Small intestine (tissue), 7 donors: Measurements from ENCODE around the gene ITPR1. TPM values are rescaled to one million over a fixed set of nuclear protein-coding genes. Genes with fewer than 3 reads are reported as not detected.

Experiments
- DNase-seq, 2 donors: peaks; one replicate each; pipeline versions ENCODE4 v3.0.0 to v3.0.0-alpha.2; 2013
- FAIRE-seq: peaks from 2 replicates; lab custom pipeline; 2012; peaks lifted over from hg19 to GRCh38; lab: Jason Lieb, UNC
- H3K27ac ChIP-seq, 3 donors: one replicate each; pipeline ENCODE4 v1.5.1; 2013; ENCODE audit warnings: low read length in 2 of 3, mild to moderate bottlenecking in 2 of 3, control low read depth in 1 of 3, inconsistent platforms in 1 of 3, low read depth in 1 of 3, moderate library complexity in 1 of 3
- H3K27me3 ChIP-seq, 3 donors: one replicate each; pipeline ENCODE4 v1.6.1; 2013; ENCODE audit warnings: low read length in 3 of 3, inconsistent platforms in 1 of 3; ENCODE audit not compliant: control insufficient read depth in 3 of 3, insufficient read depth in 3 of 3
- H3K36me3 ChIP-seq, 3 donors: one replicate each; pipeline ENCODE4 v1.6.1; 2013; ENCODE audit warnings: low read length in 3 of 3, inconsistent platforms in 1 of 3, low read depth in 1 of 3, mild to moderate bottlenecking in 1 of 3, moderate library complexity in 1 of 3; ENCODE audit not compliant: control insufficient read depth in 3 of 3, insufficient read depth in 2 of 3
- H3K4me1 ChIP-seq, 3 donors: one replicate each; pipeline ENCODE4 v1.6.1; 2013; ENCODE audit warnings: low read length in 2 of 3, inconsistent platforms in 1 of 3, low read depth in 1 of 3, mild to moderate bottlenecking in 1 of 3, moderate library complexity in 1 of 3; ENCODE audit not compliant: control insufficient read depth in 3 of 3, insufficient read depth in 2 of 3
- H3K4me3 ChIP-seq, 3 donors: one replicate each; pipeline ENCODE4 v1.5.1; 2013; ENCODE audit warnings: low read length in 3 of 3, control low read depth in 1 of 3, inconsistent platforms in 1 of 3, low read depth in 1 of 3, mild to moderate bottlenecking in 1 of 3, moderate library complexity in 1 of 3
- H3K9me3 ChIP-seq, 2 donors: one replicate each; pipeline ENCODE4 v1.6.1; 2013; ENCODE audit warnings: low read depth in 1 of 2, low read length in 1 of 2; ENCODE audit not compliant: control insufficient read depth in 2 of 2, insufficient read depth in 1 of 2
- WGBS, 3 donors: extraction: QIAGEN DNeasy Blood & Tissue Kit; methylation state at CpG; one replicate each; pipeline ENCODE4 v1.1.7; 2013; 5-methylcytosine and 5-hydroxymethylcytosine counted together
- polyA plus RNA-seq, 4 donors: library from polyadenylated mRNA; stranded (reverse) in 3 of 4; unstranded in 1 of 4; fragments of 200-250 nt in 3 of 4; fragments of 120-200 nt in 1 of 4; gene quantifications; one replicate each; pipeline versions ENCODE4 v1.2.1 to v1.2.3, GENCODE V29; 2013
- donor health status: healthy with polysubstance abuse.
- donor health status: control.
- donor health status: control.
- donor health status: Bipolar disorder and iron deficiency.
- donor health status: healthy.

Gene ITPR1
- polyA plus RNA-seq, 4 donors: 0.89 to 13.8 (median 5.1) TPM

- Histone ChIP-seq H3K36me3 (peaks cover 0 to 6% (median 5%) of the 10 kb centered on the region in 3 donors), H3K9me3 (peaks cover 0 to 10% of the 10 kb centered on the region in 2 donors)
- 88 to 93% (median 90%) methylated on average over 14 of the region's 14 CpGs for WGBS, 3 donors
These were observed 306.4 kb downstream of the ITPR1 start for GRCh38 chr3:4799266-4800256.

GRCh38 chr3:4800595-4800994, 307.4 kb downstream of the ITPR1 start:
- Histone ChIP-seq H3K27me3 (no peaks in the 10 kb centered on the region), H3K4me3 (no peak overlapping the region), H3K4me1 (peaks cover 0 to 6% (median 0%) of the 10 kb centered on the region in 3 donors), H3K36me3 (peaks cover 0 to 5% (median 4%) of the 10 kb centered on the region in 3 donors), H3K27ac (no peak overlapping the region), H3K9me3 (peaks cover 0 to 10% of the 10 kb centered on the region in 2 donors)
- no peak for FAIRE-seq
- peak in 1 of 2 donors; percentile 38 for DNase-seq
- 53 to 85% (median 73%) methylated on average over 4 of the region's 4 CpGs for WGBS, 3 donors

More at GRCh38 chr3:4799266-4800256, 306.4 kb downstream of the ITPR1 start:
- no peaks in the 10 kb centered on the region for H3K27me3 ChIP-seq
- no peak for FAIRE-seq
- DNase-seq: no peak
- H3K4me1 ChIP-seq: peaks cover 0 to 6% (median 0%) of the 10 kb centered on the region in 3 donors
- no peak overlapping the region for H3K27ac ChIP-seq
- H3K4me3 ChIP-seq: no peak overlapping the region

GRCh38 chr3:4801892-4802291, 308.7 kb downstream of the ITPR1 start:
- DNase-seq: peak in 1 of 2 donors; percentile 33
- no peak overlapping the region for H3K27ac ChIP-seq
- peaks cover 2 to 5% (median 3%) of the 10 kb centered on the region in 3 donors for H3K36me3 ChIP-seq
- H3K9me3 ChIP-seq: peaks cover 0 to 2% of the 10 kb centered on the region in 2 donors
- no peak for FAIRE-seq
- no peaks in the 10 kb centered on the region for H3K27me3 ChIP-seq
- peaks cover 0 to 6% (median 0%) of the 10 kb centered on the region in 3 donors for H3K4me1 ChIP-seq
- WGBS, 3 donors: 82 to 88% (median 86%) methylated on average over 5 of the region's 5 CpGs
- H3K4me3 ChIP-seq: no peak overlapping the region

- Histone ChIP-seq H3K27ac (no peak overlapping the region), H3K27me3 (no peaks in the 10 kb centered on the region), H3K9me3 (no peaks in the 10 kb centered on the region), H3K36me3 (peaks cover 3 to 5% (median 4%) of the 10 kb centered on the region in 3 donors), H3K4me3 (no peak overlapping the region), H3K4me1 (peaks cover 0 to 9% (median 0%) of the 10 kb centered on the region in 3 donors)
- no peak for DNase-seq
- 93 to 96% (median 96%) methylated on average over 8 of the region's 8 CpGs for WGBS, 3 donors
- no peak for FAIRE-seq
These were observed 309.8 kb downstream of the ITPR1 start for GRCh38 chr3:4802903-4803302.

GRCh38 chr3:4804161-4805058, 311.3 kb downstream of the ITPR1 start:
- Histone ChIP-seq H3K27ac (no peak overlapping the region), H3K4me3 (no peak overlapping the region), H3K9me3 (no peaks in the 10 kb centered on the region), H3K4me1 (peaks cover 0 to 21% (median 4%) of the 10 kb centered on the region in 3 donors), H3K36me3 (peaks cover 3 to 5% (median 5%) of the 10 kb centered on the region in 3 donors), H3K27me3 (no peaks in the 10 kb centered on the region)
- FAIRE-seq: no peak
- 83 to 91% (median 86%) methylated on average over 14 of the region's 14 CpGs for WGBS, 3 donors
- no peak for DNase-seq

- WGBS, 3 donors: 74 to 82% (median 79%) methylated on average over 7 of the region's 7 CpGs
- DNase-seq (no peak), FAIRE-seq (no peak)
- peaks cover 0 to 21% (median 4%) of the 10 kb centered on the region in 3 donors for H3K4me1 ChIP-seq
- H3K27me3 ChIP-seq: no peaks in the 10 kb centered on the region
- H3K36me3 ChIP-seq: peaks cover 2 to 5% (median 3%) of the 10 kb centered on the region in 3 donors
- H3K4me3 ChIP-seq: no peak overlapping the region
- H3K27ac ChIP-seq: no peak overlapping the region
- H3K9me3 ChIP-seq: no peaks in the 10 kb centered on the region
These were observed 312.5 kb downstream of the ITPR1 start for GRCh38 chr3:4805662-4806061.

GRCh38 chr3:4806535-4807108, 313.5 kb downstream of the ITPR1 start:
- Histone ChIP-seq H3K27ac (no peak overlapping the region), H3K4me1 (peaks cover 0 to 19% (median 4%) of the 10 kb centered on the region in 3 donors), H3K4me3 (no peak overlapping the region), H3K36me3 (peaks cover 0 to 5% (median 3%) of the 10 kb centered on the region in 3 donors), H3K27me3 (no peaks in the 10 kb centered on the region), H3K9me3 (no peaks in the 10 kb centered on the region)
- 95 to 98% (median 97%) methylated on average over 6 of the region's 6 CpGs for WGBS, 3 donors
- FAIRE-seq: no peak
- no peak for DNase-seq
